ENCODE measurements around the gene LYSET.
"Not testable (repeated sequence)": the region's sequence is repeated elsewhere in the genome, so short reads cannot be mapped to it uniquely, and the experiment has no call there.

LYSET gene

DNA sequence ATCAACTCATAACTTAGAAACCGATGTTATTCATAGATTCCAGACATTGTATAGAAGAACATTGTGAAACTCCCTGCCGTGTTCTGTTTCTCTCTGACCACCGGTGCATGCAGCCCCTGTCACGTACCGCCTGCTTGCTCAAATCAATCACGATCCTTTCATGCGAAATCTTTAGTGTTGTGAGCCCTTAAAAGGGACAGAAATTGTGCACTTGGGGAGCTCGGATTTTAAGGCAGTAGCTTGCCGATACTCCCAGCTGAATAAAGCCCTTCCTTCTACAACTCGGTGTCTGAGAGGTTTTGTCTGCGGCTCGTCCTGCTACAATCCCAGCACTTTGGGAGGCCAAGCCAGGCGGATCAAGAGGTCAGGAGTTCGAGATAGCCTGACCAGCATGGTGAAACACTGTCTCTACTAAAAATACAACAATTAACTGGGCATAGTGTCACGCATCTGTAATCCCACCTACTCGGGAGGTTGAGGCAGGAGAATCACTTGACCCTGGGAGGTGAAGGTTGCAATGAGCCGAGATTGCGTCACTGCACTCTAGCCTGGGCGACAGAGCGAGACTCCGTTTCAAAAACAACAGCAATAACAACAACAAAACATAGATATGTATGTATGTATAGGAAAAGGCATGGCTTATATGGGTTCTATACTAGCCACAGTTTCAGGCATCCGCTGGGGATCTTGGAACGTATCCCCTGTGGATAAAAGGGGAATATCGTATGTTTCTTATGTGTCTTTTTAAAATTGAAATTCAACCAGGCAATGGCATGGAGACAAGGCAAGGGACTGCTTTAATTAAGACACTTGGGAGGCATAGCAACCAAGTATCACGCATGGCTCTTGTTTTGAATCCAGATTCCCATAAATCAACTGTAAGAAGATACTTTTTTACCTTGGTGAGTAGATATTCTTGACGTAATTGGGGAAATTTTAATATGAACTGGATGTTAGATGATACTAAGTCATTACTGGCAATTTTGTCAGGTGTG is 19.5 kb upstream of the LYSET start:
- not testable (repeated sequence) for DNase-seq (ENCODE audit: low read depth in 4 of 4, low spot score in 1 of 4)

DNA sequence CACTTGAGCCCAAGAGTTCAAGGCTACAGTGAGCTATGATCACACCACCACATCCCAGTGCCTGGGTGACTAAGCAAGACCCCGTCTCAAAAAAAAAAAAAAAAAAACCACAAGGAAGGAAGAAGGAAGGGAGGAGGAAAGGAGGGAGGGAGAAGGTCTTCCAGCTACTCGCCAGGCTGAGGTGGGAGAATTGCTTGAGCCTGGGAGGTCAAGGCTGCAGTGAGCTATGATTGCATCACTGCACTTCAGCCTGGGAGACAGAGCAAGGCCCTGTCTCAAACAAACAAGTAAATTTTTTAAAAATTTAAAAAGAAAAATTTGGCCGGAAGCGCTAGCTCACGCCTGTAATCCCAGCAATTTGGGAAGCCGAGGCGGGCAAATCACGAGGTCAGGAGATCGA is 16.5 kb upstream of the LYSET start:
- not testable (repeated sequence) for DNase-seq (ENCODE audit: low read depth in 4 of 4, low spot score in 1 of 4)

DNA sequence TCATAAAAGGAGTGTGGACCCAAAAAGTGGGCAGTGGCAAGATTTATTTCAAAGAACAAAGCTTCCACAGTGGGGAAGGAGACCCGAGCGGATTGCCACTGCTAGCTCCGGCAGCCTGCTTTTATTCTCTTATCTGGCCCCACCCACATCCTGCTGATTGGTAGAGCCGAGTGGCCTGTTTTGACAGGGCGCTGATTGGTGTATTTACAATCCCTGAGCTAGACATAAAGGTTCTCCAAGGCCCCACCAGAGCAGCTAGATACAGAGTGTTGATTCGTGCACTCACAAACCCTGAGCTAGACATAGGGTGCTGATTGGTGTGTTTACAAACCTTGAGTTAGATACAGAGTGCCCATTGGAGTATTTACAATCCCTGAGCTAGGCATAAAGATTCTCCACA is 15.5 kb upstream of the LYSET start:
- DNase-seq (ENCODE audit: low read depth in 4 of 4, low spot score in 1 of 4): not testable (repeated sequence)

DNA sequence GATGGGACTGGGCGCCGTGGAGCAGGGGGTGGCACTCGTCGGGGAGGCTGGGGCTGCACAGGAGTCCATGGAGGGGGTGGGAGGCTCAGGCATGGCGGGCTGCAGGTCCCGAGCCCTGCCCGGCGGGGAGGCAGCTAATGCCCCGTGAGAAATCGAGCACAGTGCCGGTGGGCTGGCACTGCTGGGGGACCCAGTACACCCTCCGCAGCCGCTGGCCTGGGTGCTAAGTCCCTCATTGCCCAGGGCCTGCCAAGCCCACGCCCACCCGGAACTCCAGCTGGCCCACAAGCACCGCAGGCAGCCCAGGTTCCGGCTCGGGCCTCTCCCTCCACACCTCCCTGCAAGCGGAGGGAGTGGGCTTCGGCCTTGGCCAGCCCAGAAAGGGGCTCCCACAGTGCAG is 15.0 kb upstream of the LYSET start:
- not testable (repeated sequence) for DNase-seq (ENCODE audit: low read depth in 4 of 4, low spot score in 1 of 4)

DNA sequence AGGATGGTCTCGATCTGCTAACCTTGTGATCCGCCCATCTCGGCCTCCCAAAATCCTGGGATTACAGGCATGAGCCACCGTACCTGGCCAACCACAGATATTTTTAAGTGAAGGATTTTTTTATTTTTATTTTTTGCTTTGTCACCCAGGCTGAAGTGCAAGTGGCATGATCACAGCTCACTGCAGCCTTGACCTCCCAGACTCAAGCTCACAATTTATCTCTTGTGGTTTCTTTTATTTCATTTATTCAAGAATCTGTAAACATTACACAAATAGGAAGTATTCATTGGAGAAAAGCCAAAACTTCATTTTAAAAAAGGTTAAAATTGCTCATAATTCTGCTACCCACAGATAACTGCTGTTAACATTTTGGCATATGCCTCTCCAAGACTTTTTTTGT is 13.7 kb upstream of the LYSET start:
- DNase-seq (ENCODE audit: low read depth in 4 of 4, low spot score in 1 of 4): no peak

DNA sequence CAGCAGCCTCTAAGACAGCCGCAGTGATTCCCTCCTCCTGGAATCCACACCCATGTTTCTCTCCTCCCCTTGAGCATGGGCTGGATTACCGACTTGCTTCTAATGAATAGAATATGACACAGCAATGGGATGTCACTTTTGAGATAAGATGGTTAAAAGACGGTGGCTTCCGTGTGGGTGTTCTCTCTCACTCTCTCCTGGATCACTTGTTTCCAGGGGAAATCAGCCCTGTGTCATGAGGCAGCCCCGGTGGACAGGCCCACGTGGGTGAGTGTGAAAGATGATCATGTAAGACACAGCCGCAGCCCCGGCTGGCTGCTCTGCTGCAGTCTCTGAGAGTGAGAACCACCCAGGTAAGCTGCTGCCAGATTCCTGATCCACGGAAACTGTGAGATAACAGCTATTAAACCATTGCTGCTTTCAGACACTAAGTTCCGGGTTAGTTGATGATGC is 11.1 kb upstream of the LYSET start:
- no peak for DNase-seq (ENCODE audit: low read depth in 4 of 4, low spot score in 1 of 4)

DNA sequence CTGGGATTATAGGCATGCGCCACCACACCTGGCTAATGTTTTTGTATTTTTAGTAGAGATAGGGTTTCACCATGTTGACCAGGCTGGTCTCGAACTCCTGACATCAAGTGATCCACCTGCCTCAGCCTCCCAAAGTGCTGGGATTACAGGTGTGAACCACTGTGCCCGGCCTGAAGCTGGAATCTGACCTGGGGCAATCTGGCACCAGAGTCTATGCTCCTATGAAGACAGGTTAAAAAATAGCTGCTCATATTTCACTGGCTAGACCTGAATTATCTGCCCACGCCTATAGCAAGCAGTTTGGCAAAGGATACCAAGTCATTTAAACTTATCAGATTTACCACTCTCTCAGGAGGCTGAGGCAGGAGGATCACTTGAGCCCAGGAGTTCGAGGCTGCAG is 10.4 kb upstream of the LYSET start:
- DNase-seq (ENCODE audit: low read depth in 4 of 4, low spot score in 1 of 4): not testable (repeated sequence)

DNA sequence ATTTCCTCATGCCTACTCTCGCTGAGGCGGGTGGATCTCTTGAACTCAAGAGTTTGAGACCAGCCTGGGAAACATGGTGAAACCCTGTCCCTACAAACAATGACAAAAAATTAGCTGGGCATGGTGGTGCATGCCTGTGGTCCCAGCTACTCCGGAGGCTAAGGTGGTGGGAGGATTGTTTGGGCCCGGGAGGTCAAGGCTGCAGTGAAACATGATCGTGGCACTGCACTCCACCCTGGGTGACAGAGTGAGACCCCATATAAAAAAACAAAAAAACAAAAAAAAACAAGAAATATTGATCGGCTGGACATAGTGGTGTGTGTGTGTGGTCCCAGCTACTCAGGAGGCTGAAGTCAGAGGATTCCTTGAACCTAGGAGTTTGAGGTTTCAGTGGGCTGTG is 9.6 kb upstream of the LYSET start:
- no peak for DNase-seq (ENCODE audit: low read depth in 4 of 4, low spot score in 1 of 4)

DNA sequence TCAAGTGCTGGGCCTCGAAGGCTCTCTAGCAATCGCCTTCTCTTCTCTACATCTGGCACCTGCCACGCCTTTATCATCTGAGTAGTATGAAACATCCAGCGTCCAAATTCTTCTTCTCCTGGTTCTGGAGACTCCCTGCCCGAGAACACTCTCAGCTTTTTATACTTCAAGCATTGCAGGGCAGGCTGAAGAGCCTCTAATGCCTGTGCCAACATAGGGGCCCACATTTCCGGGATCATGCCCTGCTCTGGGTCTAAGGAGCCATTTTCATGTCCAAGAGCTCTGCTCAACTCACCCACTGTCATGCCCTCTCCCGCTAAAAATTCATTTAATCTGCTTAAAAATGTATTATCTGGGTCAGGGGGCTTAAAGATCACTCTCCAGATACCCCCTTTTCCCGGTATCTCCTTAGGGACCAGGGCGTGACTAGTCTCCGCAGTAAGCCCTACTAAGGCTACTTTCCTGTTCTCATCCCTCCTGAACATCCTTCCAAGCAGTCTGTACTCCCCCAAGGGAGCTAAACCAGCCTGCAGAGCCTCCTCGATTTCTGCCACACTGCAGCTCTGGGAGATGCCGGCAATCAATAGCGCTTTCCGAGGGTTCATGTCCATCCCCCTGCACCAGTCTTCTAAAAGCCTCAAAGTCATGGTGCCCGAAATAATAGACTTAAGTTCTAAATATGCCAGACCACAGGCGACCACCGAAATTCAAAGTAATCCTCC is 1.4 kb upstream of the LYSET start:
- no peak for DNase-seq (ENCODE audit: low read depth in 4 of 4, low spot score in 1 of 4)

DNA sequence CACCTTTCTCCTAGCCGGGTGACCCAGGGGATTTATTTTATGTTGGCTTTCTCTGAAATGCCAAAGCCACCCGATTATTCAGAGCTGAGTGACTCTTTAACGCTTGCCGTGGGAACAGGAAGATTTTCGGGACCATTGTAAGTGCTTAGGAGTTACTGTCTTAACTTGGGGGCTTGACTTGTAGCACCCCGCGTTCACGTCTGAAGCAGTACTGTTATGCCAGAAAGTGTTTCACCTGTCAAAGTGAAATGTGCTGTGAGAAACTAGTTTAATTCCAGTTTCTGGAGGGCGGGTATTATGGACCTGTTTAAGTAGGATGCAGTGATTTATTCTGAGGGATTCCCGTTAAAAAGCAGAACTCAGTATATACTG is 218 bp downstream of the LYSET start:
- DNase-seq (ENCODE audit: low read depth in 4 of 4, low spot score in 1 of 4): no peak

DNA sequence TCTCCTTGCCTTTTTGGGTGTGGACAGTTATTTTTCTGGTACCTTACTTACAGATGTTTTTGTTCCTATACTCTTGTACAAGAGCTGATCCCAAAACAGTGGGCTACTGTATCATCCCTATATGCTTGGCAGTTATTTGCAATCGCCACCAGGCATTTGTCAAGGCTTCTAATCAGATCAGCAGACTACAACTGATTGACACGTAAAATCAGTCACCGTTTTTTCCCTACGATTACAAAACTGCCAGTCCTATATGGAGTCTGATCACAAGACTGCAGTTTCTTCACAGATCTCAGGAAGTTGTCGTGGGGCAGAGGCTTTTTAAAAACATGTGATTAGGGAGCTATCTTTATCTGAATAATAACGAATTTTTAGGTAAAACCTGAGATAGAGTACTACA is 1.3 kb downstream of the LYSET start:
- DNase-seq (ENCODE audit: low read depth in 4 of 4, low spot score in 1 of 4): no peak

DNA sequence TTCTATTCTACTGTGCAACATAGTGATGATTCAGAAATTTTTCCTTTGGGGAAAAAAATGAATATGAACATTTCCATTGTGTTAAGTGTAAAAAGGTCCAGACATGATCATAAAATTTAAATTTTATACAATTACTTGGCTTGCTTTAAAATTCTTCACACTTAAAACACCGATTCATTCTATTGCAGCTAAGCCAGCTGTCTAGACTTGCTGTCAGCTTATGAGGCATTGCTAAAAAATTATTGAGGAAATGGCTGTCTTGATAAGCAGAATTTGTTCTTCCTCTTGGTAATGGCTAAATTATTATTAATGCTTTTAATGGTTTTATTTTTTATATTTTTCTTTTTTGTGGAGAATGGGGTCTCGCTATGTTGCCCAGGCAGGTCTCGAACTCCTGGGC is 1.8 kb downstream of the LYSET start:
- DNase-seq (ENCODE audit: low read depth in 4 of 4, low spot score in 1 of 4): no peak

DNA sequence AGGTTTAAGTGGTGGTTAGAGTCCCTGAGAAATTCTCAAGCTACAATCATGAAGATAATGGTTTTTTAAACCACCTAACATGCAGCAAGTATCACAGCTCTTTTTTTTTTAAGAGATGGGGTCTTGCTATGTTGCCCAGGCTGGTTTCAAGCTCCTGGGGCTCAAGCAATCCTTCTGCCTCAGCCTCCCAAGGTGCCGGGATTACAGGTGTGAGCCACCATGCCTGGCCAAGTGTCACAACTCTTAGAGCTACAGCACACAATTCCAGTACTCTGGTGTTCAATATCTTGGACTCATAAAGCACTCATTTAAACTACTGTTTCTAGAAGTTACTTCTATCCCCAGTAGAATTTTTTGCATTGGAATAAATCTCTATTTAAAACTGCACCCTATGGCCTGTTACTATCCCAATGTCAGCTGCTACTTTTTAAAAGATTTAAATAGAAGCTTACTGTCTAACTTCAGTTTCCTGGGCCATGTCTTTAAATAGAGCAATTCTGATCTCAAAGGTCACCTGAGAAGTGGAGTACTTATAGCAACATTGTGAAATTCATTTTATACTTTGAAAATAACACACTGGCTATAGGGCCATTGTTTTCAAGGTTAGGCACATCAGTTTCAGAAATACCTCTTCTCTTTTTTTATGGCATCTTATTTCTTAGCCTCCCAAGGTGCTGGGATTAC is 10.3 kb downstream of the LYSET start:
- no peak for DNase-seq (ENCODE audit: low read depth in 4 of 4, low spot score in 1 of 4)

DNA sequence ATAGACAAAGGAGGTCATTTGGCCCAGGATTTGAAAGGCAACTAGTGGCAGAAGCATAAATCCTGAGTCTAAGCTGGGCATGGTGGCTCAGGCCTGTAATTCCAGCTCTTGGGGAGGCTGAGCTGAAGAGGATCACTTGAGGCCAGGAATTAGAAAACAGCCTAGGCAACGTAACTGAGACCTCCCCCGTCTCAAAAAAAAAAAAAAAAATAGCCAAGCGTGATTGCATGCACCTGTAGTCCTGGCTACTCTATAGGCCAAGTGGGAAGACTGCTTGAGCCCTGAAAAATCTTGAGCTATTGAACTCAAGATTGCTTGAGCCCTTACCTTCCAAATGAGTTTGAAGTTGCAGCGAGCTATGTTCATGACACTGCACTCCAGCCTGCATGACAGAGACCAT is 13.9 kb downstream of the LYSET start:
- no peak for DNase-seq (ENCODE audit: low read depth in 4 of 4, low spot score in 1 of 4)

DNA sequence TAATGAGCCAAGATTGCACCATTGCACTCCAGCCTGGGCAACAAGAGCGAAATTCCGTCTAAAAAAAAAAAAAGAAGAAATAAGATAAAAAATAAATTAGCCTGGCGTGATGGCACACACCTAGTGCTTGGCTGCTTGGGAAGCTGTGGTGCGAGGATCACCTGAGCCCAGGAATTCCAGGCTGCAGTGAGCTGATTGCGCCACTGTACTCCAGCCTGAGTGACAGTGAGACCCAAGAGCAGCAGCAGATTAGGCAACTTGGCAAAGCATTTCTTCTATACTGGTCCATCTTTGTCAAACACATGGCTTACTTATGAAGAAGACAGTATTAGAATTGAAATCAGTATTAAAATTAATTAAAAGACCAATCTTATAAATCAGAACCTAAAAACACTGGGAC is 15.4 kb downstream of the LYSET start:
- no peak for DNase-seq (ENCODE audit: low read depth in 4 of 4, low spot score in 1 of 4)

DNA sequence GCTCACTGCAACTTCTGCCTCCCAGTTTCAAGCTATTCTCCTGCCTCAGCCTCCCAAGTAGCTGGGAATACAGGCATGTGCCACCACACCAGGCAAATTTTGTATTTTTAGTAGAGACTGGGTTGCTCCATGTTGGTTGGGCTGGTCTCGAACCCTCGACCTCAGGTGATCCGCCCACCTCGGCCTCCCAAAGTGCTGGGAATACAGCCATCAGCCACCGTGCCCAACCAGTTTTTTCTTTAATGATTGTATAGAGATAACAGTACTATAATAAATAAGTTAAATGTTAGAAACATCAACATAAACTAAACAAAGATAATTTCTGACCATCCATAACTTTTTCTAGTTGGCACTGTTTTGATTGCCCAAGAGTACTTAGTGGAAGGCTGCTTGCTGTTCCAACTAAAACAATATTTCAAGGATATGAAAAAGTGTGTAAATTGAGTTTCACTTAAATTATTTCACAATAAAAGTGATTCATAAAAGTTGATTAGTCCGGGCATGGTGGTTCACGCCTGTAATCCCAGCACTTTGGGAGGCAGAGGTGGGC is 16.1 kb downstream of the LYSET start:
- DNase-seq (ENCODE audit: low read depth in 4 of 4, low spot score in 1 of 4): no peak

DNA sequence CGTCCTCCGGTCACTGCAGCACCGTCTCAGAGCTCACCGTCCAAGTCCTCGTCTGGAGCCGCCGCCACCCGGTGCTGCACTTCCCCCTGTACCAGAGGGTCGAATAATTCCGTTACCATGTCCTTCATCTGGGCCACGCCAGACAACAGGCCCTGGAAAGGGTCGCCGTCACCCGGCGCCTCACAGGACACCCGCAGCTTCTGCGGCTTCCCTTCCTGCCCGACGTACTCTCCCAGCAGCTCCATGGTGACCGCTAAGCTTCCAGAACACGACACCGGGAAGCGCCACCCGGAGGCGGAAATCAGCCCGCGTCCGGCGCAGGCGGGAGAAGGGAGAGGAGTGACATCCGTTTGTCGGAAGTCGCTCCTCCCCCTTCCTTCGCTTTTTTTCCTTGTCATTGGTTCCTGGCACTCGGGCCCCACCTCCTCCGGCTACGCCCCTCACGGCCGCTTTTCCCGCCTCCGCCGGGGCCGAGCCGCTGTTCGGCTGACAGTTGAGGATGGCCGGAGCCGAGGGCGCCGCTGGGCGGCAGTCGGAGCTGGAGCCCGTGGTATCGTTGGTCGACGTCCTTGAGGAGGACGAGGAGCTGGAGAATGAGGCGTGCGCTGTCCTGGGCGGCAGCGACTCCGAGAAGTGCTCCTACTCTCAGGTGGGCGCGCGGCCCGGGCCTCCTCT is 21.8 kb downstream of the LYSET start, which contains the start of the genes GON7 and UBR7:
Gene GON7, minus strand, starts transcription at position 273 of the 675 bp plus-strand sequence. Its CDS starts 28 bp downstream, at position 245.
Gene UBR7, plus strand, starts transcription at position 464 of the 675 bp plus-strand sequence. Its CDS starts 36 bp downstream, at position 500.
- peak; percentile 69 to 89 (median 80) for DNase-seq (ENCODE audit: low read depth in 4 of 4, low spot score in 1 of 4)

DNA sequence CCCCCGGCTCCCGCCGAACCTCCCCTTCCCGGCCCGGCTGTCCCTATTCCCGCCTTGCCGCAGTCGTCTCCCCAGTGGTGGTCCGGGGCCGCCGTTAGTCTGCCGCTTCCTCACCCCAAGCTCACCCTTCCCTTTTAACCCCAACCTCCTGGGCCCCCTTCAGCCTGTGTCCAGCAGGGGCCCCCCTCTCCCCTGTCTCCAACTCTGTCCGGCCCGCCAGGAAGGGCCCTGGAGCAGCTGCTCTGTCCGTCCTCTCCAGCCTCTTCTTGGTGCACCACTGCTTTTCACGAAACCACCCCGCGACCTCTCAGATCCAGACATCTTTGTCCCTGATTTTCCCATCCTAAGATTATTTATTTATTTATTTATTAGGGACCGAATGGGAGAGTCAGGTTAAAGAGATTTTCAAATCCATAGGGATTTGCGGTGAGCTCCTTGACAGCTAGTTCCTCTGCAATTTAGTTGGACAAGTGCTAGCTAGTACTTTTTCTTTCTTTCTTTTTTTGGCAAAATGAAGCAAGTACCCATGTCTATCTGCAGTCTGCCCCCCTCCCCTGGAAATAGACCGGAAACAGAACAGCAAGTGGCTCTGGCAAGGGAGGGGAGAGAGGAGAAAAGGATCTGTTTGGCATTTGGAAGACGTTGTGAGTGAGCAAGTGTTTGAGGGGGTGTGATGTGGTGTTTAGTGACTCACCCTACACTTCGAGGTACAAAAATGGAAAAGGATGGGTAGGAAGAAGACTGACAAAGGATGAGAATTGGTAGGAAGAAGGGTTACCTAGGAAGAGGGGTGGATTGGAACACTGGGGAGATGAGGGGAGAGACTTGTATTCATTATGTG is 22.6 kb downstream of the LYSET start:
- DNase-seq (ENCODE audit: low read depth in 4 of 4, low spot score in 1 of 4): peak in 1 of 4 experiments; percentile 7

DNA sequence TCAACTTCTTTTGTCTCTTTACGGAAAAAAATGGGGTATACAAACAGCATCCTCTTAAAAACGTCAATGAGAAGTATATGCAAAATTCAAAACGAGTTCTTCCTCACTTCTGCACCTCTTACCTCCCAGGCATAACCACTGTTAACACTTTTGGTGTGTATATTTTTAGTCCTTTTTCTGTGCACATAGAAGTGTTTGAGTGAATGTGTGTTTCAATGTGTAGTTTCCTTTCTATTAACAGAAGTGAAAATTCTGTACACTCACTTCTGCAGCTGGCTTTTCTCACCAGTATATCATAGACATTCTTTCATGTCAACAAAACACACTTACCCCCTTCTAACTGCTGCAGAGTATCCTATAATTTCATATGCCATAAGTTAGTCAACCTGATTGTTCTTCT is 27.3 kb downstream of the LYSET start:
- no peak for DNase-seq (ENCODE audit: low read depth in 4 of 4, low spot score in 1 of 4)

DNA sequence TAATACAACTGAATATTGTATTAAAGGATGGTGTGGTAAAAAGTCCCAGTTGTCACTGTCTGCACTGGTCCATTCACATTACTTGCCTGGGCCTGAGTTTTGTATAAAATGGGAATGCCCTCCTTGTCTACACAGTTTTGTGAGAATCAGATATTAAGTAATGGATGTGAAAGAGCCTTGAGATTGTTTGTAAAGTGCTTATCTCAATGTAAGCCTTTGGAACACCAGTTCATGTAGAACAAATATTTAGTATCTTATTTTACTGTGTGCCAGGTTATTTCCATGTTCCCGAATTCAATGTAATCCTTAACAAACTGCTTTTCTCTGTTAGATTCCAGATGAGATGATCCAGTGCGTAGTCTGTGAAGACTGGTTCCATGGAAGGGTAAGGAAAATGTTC is 29.5 kb downstream of the LYSET start:
- no peak for DNase-seq (ENCODE audit: low read depth in 4 of 4, low spot score in 1 of 4)

All from stimulated activated CD4-positive, alpha-beta T cell treated with anti-CD3 and anti-CD28 coated beads, Interleukin-1b, Interleukin-23, amount 100 ng/mL, for 24 hours (primary cell).